Nephron (organoid): ENCODE data around the gene BMPR2.
"Not testable (repeated sequence)": the region's sequence is repeated elsewhere in the genome, so short reads cannot be mapped to it uniquely, and the experiment has no call there.

Experiments used
- H3K27ac Mint-ChIP-seq, 3 experiments: 2 replicates each; pipeline ENCODE4 v1.8.0; 2020; ENCODE audit warnings: mixed read lengths in 3 of 3, mild to moderate bottlenecking in 2 of 3, moderate library complexity in 1 of 3
- H3K27me3 Mint-ChIP-seq: 2 replicates; pipeline ENCODE4 v1.8.0; 2021; ENCODE audit warnings: low read depth, mild to moderate bottlenecking, moderate library complexity, mixed read lengths
- H3K36me3 Mint-ChIP-seq: 2 replicates; pipeline ENCODE4 v1.8.0; 2020; ENCODE audit warnings: low read depth, mixed read lengths
- H3K4me1 Mint-ChIP-seq: 2 replicates; pipeline ENCODE4 v1.8.0; 2020; ENCODE audit warnings: mixed read lengths
- H3K4me3 Mint-ChIP-seq, 3 experiments: 2 replicates each; pipeline ENCODE4 v1.8.0; 2020; ENCODE audit warnings: mild to moderate bottlenecking in 3 of 3, mixed read lengths in 3 of 3, moderate library complexity in 2 of 3
- H3K9me3 Mint-ChIP-seq: 2 replicates; pipeline ENCODE4 v1.8.0; 2020; ENCODE audit warnings: mixed read lengths
- TF ChIP-seq, protein P1 (sequence below), 3 experiments: fragments of 200-600 bp; sonication (generic); IDR thresholded peaks; one replicate each; pipeline ENCODE4 v1.5.0; 2021; ENCODE audit warnings: antibody characterized with exemption in 3 of 3; ENCODE audit not compliant: unreplicated experiment in 3 of 3

The BMPR2 gene

GRCh38 chr2:202360646-202361045 lies 15.5 kb upstream of the BMPR2 start:
- Mint-ChIP-seq H3K27ac (peak overlapping the region; percentile 59 to 93 (median 92)), H3K9me3 (no peaks in the 10 kb centered on the region), H3K4me1 (peaks cover 18% of the 10 kb centered on the region), H3K27me3 (no peaks in the 10 kb centered on the region), H3K4me3 (no peak overlapping the region), H3K36me3 (no peaks in the 10 kb centered on the region)
- TF ChIP-seq, protein P1, sequence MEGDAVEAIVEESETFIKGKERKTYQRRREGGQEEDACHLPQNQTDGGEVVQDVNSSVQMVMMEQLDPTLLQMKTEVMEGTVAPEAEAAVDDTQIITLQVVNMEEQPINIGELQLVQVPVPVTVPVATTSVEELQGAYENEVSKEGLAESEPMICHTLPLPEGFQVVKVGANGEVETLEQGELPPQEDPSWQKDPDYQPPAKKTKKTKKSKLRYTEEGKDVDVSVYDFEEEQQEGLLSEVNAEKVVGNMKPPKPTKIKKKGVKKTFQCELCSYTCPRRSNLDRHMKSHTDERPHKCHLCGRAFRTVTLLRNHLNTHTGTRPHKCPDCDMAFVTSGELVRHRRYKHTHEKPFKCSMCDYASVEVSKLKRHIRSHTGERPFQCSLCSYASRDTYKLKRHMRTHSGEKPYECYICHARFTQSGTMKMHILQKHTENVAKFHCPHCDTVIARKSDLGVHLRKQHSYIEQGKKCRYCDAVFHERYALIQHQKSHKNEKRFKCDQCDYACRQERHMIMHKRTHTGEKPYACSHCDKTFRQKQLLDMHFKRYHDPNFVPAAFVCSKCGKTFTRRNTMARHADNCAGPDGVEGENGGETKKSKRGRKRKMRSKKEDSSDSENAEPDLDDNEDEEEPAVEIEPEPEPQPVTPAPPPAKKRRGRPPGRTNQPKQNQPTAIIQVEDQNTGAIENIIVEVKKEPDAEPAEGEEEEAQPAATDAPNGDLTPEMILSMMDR (IDR thresholded peaks at IDR 0.05; ENCODE audit: unreplicated experiment in 3 of 3): no peak

DNA sequence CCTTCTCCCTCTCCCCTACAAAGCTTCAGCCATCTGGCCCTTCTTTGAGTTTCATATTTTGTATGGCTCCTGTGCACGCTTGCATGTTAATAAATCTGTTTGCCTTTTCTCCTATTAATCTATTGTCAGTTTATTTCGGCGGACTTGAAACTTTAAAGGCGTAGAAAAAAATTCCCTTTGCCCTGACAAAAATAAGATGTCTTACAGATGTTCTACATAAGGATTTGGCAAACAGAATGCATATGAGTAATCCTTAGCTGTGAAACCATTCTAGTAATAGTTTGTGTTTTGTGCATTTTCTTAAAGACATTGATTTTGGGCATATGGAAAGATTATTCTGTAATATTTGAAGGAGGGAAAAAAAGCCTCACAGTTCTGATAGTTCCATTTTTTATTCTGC lies 15.0 kb upstream of the BMPR2 start:
- no peaks in the 10 kb centered on the region for H3K9me3 Mint-ChIP-seq
- no peaks in the 10 kb centered on the region for H3K36me3 Mint-ChIP-seq
- peak overlapping the region; percentile 59 to 93 (median 92) for H3K27ac Mint-ChIP-seq
- TF ChIP-seq, protein P1 (IDR thresholded peaks at IDR 0.05; ENCODE audit: unreplicated experiment in 3 of 3): no peak
- H3K4me3 Mint-ChIP-seq: no peak overlapping the region
- H3K4me1 Mint-ChIP-seq: peaks cover 16% of the 10 kb centered on the region
- H3K27me3 Mint-ChIP-seq: no peaks in the 10 kb centered on the region

DNA sequence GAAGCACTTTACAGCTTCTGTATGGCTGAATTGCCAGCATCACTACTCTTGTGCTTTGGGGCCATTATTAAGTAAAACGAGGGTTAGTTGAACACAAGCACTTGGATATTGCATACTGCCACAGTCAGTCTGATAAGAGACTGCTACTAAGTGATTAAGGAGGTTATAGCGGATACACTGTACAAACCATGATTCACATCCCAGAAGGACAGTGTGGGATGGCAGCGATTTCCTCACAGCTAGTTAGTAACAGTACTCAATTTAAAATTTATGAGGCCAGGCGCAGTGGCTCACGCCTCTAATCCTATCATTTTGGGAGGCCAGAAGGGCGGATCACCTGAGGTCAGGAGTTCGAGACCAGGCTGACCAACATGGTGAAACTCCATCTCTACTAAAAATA lies 2.6 kb upstream of the BMPR2 start:
- Mint-ChIP-seq H3K4me1 (peaks cover 21% of the 10 kb centered on the region), H3K27me3 (peaks cover 10% of the 10 kb centered on the region), H3K36me3 (no peaks in the 10 kb centered on the region), H3K4me3 (peak overlapping the region; percentile 69 to 79 (median 77)), H3K27ac (peak overlapping the region; percentile 88 to 100 (median 93)), H3K9me3 (no peaks in the 10 kb centered on the region)
- TF ChIP-seq, protein P1 (IDR thresholded peaks at IDR 0.05; ENCODE audit: unreplicated experiment in 3 of 3): no peak

GRCh38 chr2:202374383-202374782 lies 1.7 kb upstream of the BMPR2 start:
- H3K36me3 Mint-ChIP-seq, H3K9me3 Mint-ChIP-seq, H3K27me3 Mint-ChIP-seq: not testable (repeated sequence)
- Mint-ChIP-seq H3K27ac (peak overlapping the region; percentile 99 to 100 (median 100)), H3K4me1 (peaks cover 26% of the 10 kb centered on the region), H3K4me3 (peak overlapping the region; percentile 98 to 100 (median 100))

GRCh38 chr2:202375033-202375608 lies 1.0 kb upstream of the BMPR2 start:
- Mint-ChIP-seq H3K27me3 (peaks cover 10% of the 10 kb centered on the region), H3K27ac (peak overlapping the region; percentile 99 to 100 (median 100)), H3K4me1 (peaks cover 30% of the 10 kb centered on the region), H3K9me3 (no peaks in the 10 kb centered on the region), H3K36me3 (no peaks in the 10 kb centered on the region), H3K4me3 (peak overlapping the region; percentile 98 to 100 (median 100))
- TF ChIP-seq, protein P1 (IDR thresholded peaks at IDR 0.05; ENCODE audit: unreplicated experiment in 3 of 3): no peak

GRCh38 chr2:202376460-202377206 lies 506 bp downstream of the BMPR2 start:
- TF ChIP-seq, protein P1 (IDR thresholded peaks at IDR 0.05; ENCODE audit: unreplicated experiment in 3 of 3): no peak
- Mint-ChIP-seq H3K27me3 (peaks cover 4% of the 10 kb centered on the region), H3K9me3 (no peaks in the 10 kb centered on the region), H3K36me3 (peaks cover 5% of the 10 kb centered on the region), H3K4me1 (peaks cover 37% of the 10 kb centered on the region), H3K27ac (peak overlapping the region; percentile 99 to 100 (median 100)), H3K4me3 (peak overlapping the region; percentile 98 to 100 (median 100))
